HG03378 (cell line): ENCODE data around the gene CYTH1.

ENCODE experiments used
- ATAC-seq: cut with Tn5 transposase; IDR thresholded peaks from one replicate; pipeline ENCODE4 v1.9.1; 2021; ENCODE audit warnings: mild to moderate bottlenecking, moderate library complexity; ENCODE audit not compliant: unreplicated experiment

The CYTH1 gene

GRCh38 chr17:78658281-78658785 is 123.7 kb downstream of the CYTH1 start:
- ATAC-seq = no peak

- no peak for ATAC-seq
These were observed 126.7 kb downstream of the CYTH1 start for GRCh38 chr17:78655251-78655940.

GRCh38 chr17:78654325-78654724 is 127.7 kb downstream of the CYTH1 start:
- ATAC-seq = no peak

- ATAC-seq = no peak
These were observed 128.7 kb downstream of the CYTH1 start for GRCh38 chr17:78653382-78653781.

- no peak for ATAC-seq
These were observed 129.2 kb downstream of the CYTH1 start for GRCh38 chr17:78652913-78653312.

- ATAC-seq = no peak
These were observed 130.0 kb downstream of the CYTH1 start for GRCh38 chr17:78652024-78652423.

GRCh38 chr17:78651554-78651953 is 130.5 kb downstream of the CYTH1 start:
- no peak for ATAC-seq

- no peak for ATAC-seq
These were observed 131.9 kb downstream of the CYTH1 start for GRCh38 chr17:78650093-78650715.

GRCh38 chr17:78648293-78648692 is 133.8 kb downstream of the CYTH1 start:
- no peak for ATAC-seq

GRCh38 chr17:78647032-78647431 is 135.0 kb downstream of the CYTH1 start:
- no peak for ATAC-seq

GRCh38 chr17:78645421-78646295 is 136.4 kb downstream of the CYTH1 start:
- ATAC-seq = no peak

GRCh38 chr17:78644931-78645351 is 137.1 kb downstream of the CYTH1 start:
- ATAC-seq = no peak

- no peak for ATAC-seq
These were observed 137.8 kb downstream of the CYTH1 start for GRCh38 chr17:78644224-78644623.

- no peak for ATAC-seq
These were observed 138.7 kb downstream of the CYTH1 start for GRCh38 chr17:78643326-78643725.

GRCh38 chr17:78642707-78643106 is 139.4 kb downstream of the CYTH1 start:
- ATAC-seq = no peak

GRCh38 chr17:78641666-78642065 is 140.4 kb downstream of the CYTH1 start:
- no peak for ATAC-seq

GRCh38 chr17:78641243-78641642 is 140.8 kb downstream of the CYTH1 start:
- no peak for ATAC-seq

- ATAC-seq = no peak
These were observed 141.4 kb downstream of the CYTH1 start for GRCh38 chr17:78640700-78641099.

- ATAC-seq = no peak
These were observed 144.2 kb downstream of the CYTH1 start for GRCh38 chr17:78637643-78638420.

- no peak for ATAC-seq
These were observed 144.9 kb downstream of the CYTH1 start for GRCh38 chr17:78637146-78637545.

- ATAC-seq = no peak
These were observed 147.9 kb downstream of the CYTH1 start for GRCh38 chr17:78634154-78634553.
